HUES64 (cell line): ENCODE measurements around the gene OR4B1. TPM values are rescaled to one million over a fixed set of nuclear protein-coding genes. Genes with fewer than 3 reads are reported as not detected.

Experiments used
- H3K27ac ChIP-seq: 2 replicates; pipeline ENCODE4 v1.7.0; 2013; ENCODE audit warnings: low read depth, low read length, inconsistent platforms
- H3K27me3 ChIP-seq: 2 replicates; pipeline ENCODE4 v1.6.1; 2013; ENCODE audit warnings: mild to moderate bottlenecking, low read length; ENCODE audit not compliant: insufficient read depth
- H3K36me3 ChIP-seq: 2 replicates; pipeline ENCODE4 v1.6.1; 2013; ENCODE audit warnings: mild to moderate bottlenecking, low read length; ENCODE audit not compliant: insufficient read depth
- H3K4me1 ChIP-seq: 2 replicates; pipeline ENCODE4 v1.6.1; 2013; ENCODE audit warnings: mild to moderate bottlenecking, low read length, moderate library complexity; ENCODE audit not compliant: insufficient read depth
- H3K4me3 ChIP-seq: 2 replicates; pipeline ENCODE4 v1.5.1; 2013; ENCODE audit warnings: mild to moderate bottlenecking, low read length, moderate library complexity
- H3K9ac ChIP-seq: 2 replicates; pipeline ENCODE4 v1.6.1; 2013; ENCODE audit warnings: mild to moderate bottlenecking, low read depth, low read length
- H3K9me3 ChIP-seq: 2 replicates; pipeline ENCODE4 v1.6.1; 2013; ENCODE audit warnings: low read depth, low read length; ENCODE audit not compliant: insufficient read depth
- WGBS: fragments of 150-250, 120-280 bp; methylation state at CpG from one replicate; pipeline ENCODE4 v1.1.7; 2013; ENCODE audit warnings: missing lambda C conversion rate; 5-methylcytosine and 5-hydroxymethylcytosine counted together
- polyA plus RNA-seq, 2 experiments: library from polyadenylated mRNA; stranded (reverse); fragments of 50-300 nt; gene quantifications; one replicate each; pipeline ENCODE4 v1.2.3, GENCODE V29; 2013

Gene OR4B1
- polyA plus RNA-seq (2013, experiment 1 of 2), result not detected
- not detected for polyA plus RNA-seq (2013, experiment 2 of 2)

- H3K9me3 ChIP-seq, result peaks cover 96% of the 10 kb centered on the region
These were observed at the start of gene OR4B1 for GRCh38 chr11:48216510-48216909. Gene OR4B1 (plus strand): TSS chr11:48216810. CDS start chr11:48216810, 0 bp downstream.

GRCh38 chr11:48167380-48167779, 49.2 kb upstream of the OR4B1 start:
- H3K4me1 ChIP-seq, result no peaks in the 10 kb centered on the region
- peaks cover 12% of the 10 kb centered on the region for H3K36me3 ChIP-seq
- 96% methylated on average over 6 of the region's 6 CpGs for WGBS
- H3K4me3 ChIP-seq, result no peak overlapping the region
- no peaks in the 10 kb centered on the region for H3K9me3 ChIP-seq
- no peak overlapping the region for H3K27ac ChIP-seq
- no peak overlapping the region for H3K9ac ChIP-seq
- H3K27me3 ChIP-seq, result no peaks in the 10 kb centered on the region

More at GRCh38 chr11:48216510-48216909, at the start of gene OR4B1:
- H3K9ac ChIP-seq, result no peak within 1 kb of the TSS
- no peaks in the 10 kb centered on the region for H3K27me3 ChIP-seq
- WGBS, result 47% methylated on average over 2 of the region's 2 CpGs
- H3K4me3 ChIP-seq, result no peak within 1 kb of the TSS
- no peak within 1 kb of the TSS for H3K27ac ChIP-seq
- no peaks in the 10 kb centered on the region for H3K36me3 ChIP-seq
- no peaks in the 10 kb centered on the region for H3K4me1 ChIP-seq

- Histone ChIP-seq H3K4me3 (no peak overlapping the region), H3K9ac (no peak overlapping the region), H3K27ac (no peak overlapping the region), H3K9me3 (no peaks in the 10 kb centered on the region), H3K4me1 (no peaks in the 10 kb centered on the region), H3K27me3 (no peaks in the 10 kb centered on the region), H3K36me3 (peaks cover 12% of the 10 kb centered on the region)
- 92% methylated on average over 6 of the region's 6 CpGs for WGBS
These were observed 47.8 kb upstream of the OR4B1 start for GRCh38 chr11:48168815-48169214.

- no peak overlapping the region for H3K27ac ChIP-seq
- H3K36me3 ChIP-seq, result peaks cover 8% of the 10 kb centered on the region
- no peak overlapping the region for H3K4me3 ChIP-seq
- H3K9ac ChIP-seq, result no peak overlapping the region
- H3K27me3 ChIP-seq, result no peaks in the 10 kb centered on the region
- no peaks in the 10 kb centered on the region for H3K9me3 ChIP-seq
- 92% methylated on average over 6 of the region's 6 CpGs for WGBS
- no peaks in the 10 kb centered on the region for H3K4me1 ChIP-seq
These were observed 47.4 kb upstream of the OR4B1 start for GRCh38 chr11:48169259-48169658.

GRCh38 chr11:48169717-48170116, 46.9 kb upstream of the OR4B1 start:
- no peak overlapping the region for H3K9ac ChIP-seq
- no peaks in the 10 kb centered on the region for H3K4me1 ChIP-seq
- H3K9me3 ChIP-seq, result no peaks in the 10 kb centered on the region
- H3K27ac ChIP-seq, result no peak overlapping the region
- H3K4me3 ChIP-seq, result no peak overlapping the region
- no peaks in the 10 kb centered on the region for H3K27me3 ChIP-seq
- 93% methylated on average over 7 of the region's 7 CpGs for WGBS
- H3K36me3 ChIP-seq, result peaks cover 7% of the 10 kb centered on the region; the same call in 1 of the 2 replicates

GRCh38 chr11:48170241-48171233, 46.1 kb upstream of the OR4B1 start:
- Histone ChIP-seq H3K9ac (no peak overlapping the region), H3K27ac (no peak overlapping the region), H3K27me3 (no peaks in the 10 kb centered on the region), H3K36me3 (peaks cover 3% of the 10 kb centered on the region; the same call in 1 of the 2 replicates), H3K4me3 (no peak overlapping the region), H3K9me3 (0 out of 2 replicates have a peak, but pooled peaks cover 1% of the 10 kb centered on the region), H3K4me1 (no peaks in the 10 kb centered on the region)
- 88% methylated on average over 10 of the region's 10 CpGs for WGBS

- H3K9ac ChIP-seq, result no peak overlapping the region
- H3K4me1 ChIP-seq, result no peaks in the 10 kb centered on the region
- no peaks in the 10 kb centered on the region for H3K27me3 ChIP-seq
- no peaks in the 10 kb centered on the region for H3K36me3 ChIP-seq
- 54% methylated on average over 13 of the region's 14 CpGs for WGBS
- H3K27ac ChIP-seq, result no peak overlapping the region
- H3K4me3 ChIP-seq, result no peak overlapping the region
- peaks cover 16% of the 10 kb centered on the region for H3K9me3 ChIP-seq
These were observed 43.6 kb upstream of the OR4B1 start for GRCh38 chr11:48172818-48173609.

GRCh38 chr11:48177661-48178060, 38.9 kb upstream of the OR4B1 start:
- Histone ChIP-seq H3K27ac (no peak overlapping the region), H3K4me1 (no peaks in the 10 kb centered on the region), H3K9ac (no peak overlapping the region), H3K4me3 (no peak overlapping the region), H3K36me3 (no peaks in the 10 kb centered on the region), H3K9me3 (peaks cover 48% of the 10 kb centered on the region), H3K27me3 (no peaks in the 10 kb centered on the region)
- WGBS, result 100% methylated on average over 2 of the region's 4 CpGs

GRCh38 chr11:48180627-48181026, 36.0 kb upstream of the OR4B1 start:
- Histone ChIP-seq H3K27ac (no peak overlapping the region), H3K4me1 (no peaks in the 10 kb centered on the region), H3K9ac (no peak overlapping the region), H3K4me3 (no peak overlapping the region), H3K36me3 (no peaks in the 10 kb centered on the region), H3K9me3 (peaks cover 63% of the 10 kb centered on the region), H3K27me3 (no peaks in the 10 kb centered on the region)
- WGBS, result 77% methylated on average over 6 of the region's 6 CpGs

GRCh38 chr11:48182860-48183526, 33.6 kb upstream of the OR4B1 start:
- H3K27ac ChIP-seq, result no peak overlapping the region

More at GRCh38 chr11:48182860-48183526, 33.6 kb upstream of the OR4B1 start:
- Histone ChIP-seq H3K4me3 (no peak overlapping the region), H3K4me1 (no peaks in the 10 kb centered on the region), H3K9ac (no peak overlapping the region), H3K9me3 (peaks cover 49% of the 10 kb centered on the region), H3K36me3 (no peaks in the 10 kb centered on the region), H3K27me3 (no peaks in the 10 kb centered on the region)
- 87% methylated on average over 4 of the region's 4 CpGs for WGBS
